K562 (cell line): ENCODE data around the gene C17orf114.

Source experiments
- ATAC-seq: fragments of 200-7000 bp; cut with Tn5 transposase; 3 replicates; pipeline ENCODE4 v1.9.1; 2020; ENCODE audit warnings: moderate library complexity
- BruUV-seq: library from RNA; stranded (reverse); fragments of 400-500 nt; replicated peaks from 2 replicates; lab custom pipeline; 2021; lab: Mats Ljungman, UMichigan
- CTCF ChIA-PET: fragments of 300-600 bp; formaldehyde crosslinking; extraction: SDS; loops from one replicate; lab custom pipeline; 2021; ENCODE audit warnings: low intra/inter-chr PET ratio; lab: Yijun Ruan, JAX
- POLR2A ChIA-PET: fragments of 300-600, 350-650 bp; sonication (Branson Sonifier 250); formaldehyde crosslinking; extraction: SDS; loops from one replicate; lab custom pipeline; 2021; ENCODE audit warnings: antibody characterized with exemption, inconsistent platforms; lab: Yijun Ruan, JAX
- DNase-seq, 4 experiments: peaks; one replicate each; pipeline versions ENCODE4 v3.0.0 to v3.0.0-alpha.2; 2011 to 2018; ENCODE audit warnings: low spot score in 3 of 4, mixed read lengths in 3 of 4; ENCODE audit errors: extremely low read depth in 1 of 4
- FAIRE-seq: peaks from 2 replicates; lab custom pipeline; 2011; peaks lifted over from hg19 to GRCh38; lab: Jason Lieb, UNC
- H2AFZ ChIP-seq: 2 replicates; pipeline ENCODE4 v1.6.0; 2011; ENCODE audit warnings: low read depth, low read length, control low read depth, inconsistent platforms
- H3K27ac ChIP-seq: fragments of 200-600 bp; 3 replicates; pipeline ENCODE4 v1.8.0; 2011; ENCODE audit warnings: low read depth, mild to moderate bottlenecking, control low read depth, inconsistent platforms, low read length, moderate library complexity, mixed read lengths; ENCODE audit errors: extremely low read depth
- H3K27me3 ChIP-seq, 2 experiments: fragments of 300-600 bp in 1 of 2; 2 replicates in 1 of 2; 3 replicates in 1 of 2; pipeline versions ENCODE4 v1.6.0 to v1.8.0; 2011; ENCODE audit warnings: inconsistent platforms in 2 of 2, low read length in 2 of 2, mild to moderate bottlenecking in 1 of 2, mixed read lengths in 1 of 2, moderate library complexity in 1 of 2; ENCODE audit not compliant: control insufficient read depth in 2 of 2, insufficient read depth in 2 of 2
- H3K36me3 ChIP-seq: fragments of 300-600 bp; 3 replicates; pipeline ENCODE4 v1.8.0; 2011; ENCODE audit warnings: mild to moderate bottlenecking, low read length, inconsistent platforms; ENCODE audit not compliant: control insufficient read depth, insufficient read depth
- H3K4me1 ChIP-seq, 2 experiments: fragments of 200-600 bp in 1 of 2; replicated peaks in 1 of 2; 2 replicates in 1 of 2; 3 replicates in 1 of 2; pipeline versions ENCODE4 v1.5.1 to v1.8.0; 2011; ENCODE audit warnings: inconsistent platforms in 2 of 2, low read length in 2 of 2, mild to moderate bottlenecking in 1 of 2, mixed read lengths in 1 of 2, moderate library complexity in 1 of 2; ENCODE audit not compliant: control insufficient read depth in 2 of 2, insufficient read depth in 2 of 2
- H3K4me2 ChIP-seq: 2 replicates; pipeline ENCODE4 v1.6.1; 2011; ENCODE audit warnings: low read length, control low read depth, inconsistent platforms, mixed read lengths; ENCODE audit not compliant: insufficient read depth
- H3K4me3 ChIP-seq: fragments of 200-600 bp; sonication (generic), shearing (Covaris generic); 2 replicates; pipeline ENCODE4 v1.5.1; 2016; ENCODE audit warnings: control low read depth, inconsistent platforms
- H3K79me2 ChIP-seq: fragments of 200-600 bp; 3 replicates; pipeline ENCODE4 v1.8.0; 2011; ENCODE audit warnings: low read length, inconsistent platforms; ENCODE audit not compliant: control insufficient read depth, insufficient read depth
- H3K9ac ChIP-seq, 2 experiments: 2 replicates each; pipeline versions ENCODE4 v1.6.0 to v1.6.1; 2011; ENCODE audit warnings: low read depth in 2 of 2, low read length in 2 of 2, control low read depth in 1 of 2, inconsistent platforms in 1 of 2, mild to moderate bottlenecking in 1 of 2, mixed read lengths in 1 of 2; ENCODE audit not compliant: insufficient read depth in 1 of 2
- H3K9me1 ChIP-seq: one replicate; pipeline ENCODE4 v1.6.0; 2011; ENCODE audit warnings: inconsistent platforms, mild to moderate bottlenecking, low read length, moderate library complexity; ENCODE audit not compliant: control insufficient read depth, insufficient read depth
- H3K9me3 ChIP-seq: replicated peaks from 2 replicates; pipeline ENCODE4 v1.5.1; 2011; ENCODE audit warnings: low read depth, low read length, inconsistent platforms; ENCODE audit not compliant: control insufficient read depth, insufficient read depth
- H4K20me1 ChIP-seq: replicated peaks from 2 replicates; pipeline ENCODE4 v1.6.1; 2011; ENCODE audit warnings: low read length, inconsistent platforms, mixed read lengths; ENCODE audit not compliant: control insufficient read depth, insufficient read depth
- HMG20B ChIP-seq: fragments of 250-450 bp; sonication (Bioruptor Pico); IDR thresholded peaks from 2 replicates; pipeline ENCODE4 v1.5.0; 2021; ENCODE audit warnings: mild to moderate bottlenecking
- MNT ChIP-seq, 2 experiments: fragments of 450-650 bp; conservative IDR thresholded peaks; 2 replicates each; pipeline ENCODE4 v1.6.1; 2017; ENCODE audit warnings: mild to moderate bottlenecking in 2 of 2, moderate library complexity in 2 of 2
- WGBS: fragments of 100-300 bp; shearing (Covaris generic); methylation state at CpG from one replicate; pipeline ENCODE4 v1.1.6; 2016; ENCODE audit warnings: low coverage, mixed read lengths; ENCODE audit not compliant: insufficient coverage; ENCODE audit errors: missing lambda C conversion rate; 5-methylcytosine and 5-hydroxymethylcytosine counted together
- in situ Hi-C: fragments of 300-500 bp; cut with MboI; formaldehyde crosslinking; loops from 4 replicates; pipeline ENCODE4 v1.15.0; 2018; ENCODE audit warnings: inconsistent platforms, mixed read lengths
- intact Hi-C: fragments of 100-400 bp; cut with micrococcal nuclease; formaldehyde crosslinking; loops from 2 replicates; pipeline ENCODE4 v1.14.2; 2022

Gene C17orf114

DNA sequence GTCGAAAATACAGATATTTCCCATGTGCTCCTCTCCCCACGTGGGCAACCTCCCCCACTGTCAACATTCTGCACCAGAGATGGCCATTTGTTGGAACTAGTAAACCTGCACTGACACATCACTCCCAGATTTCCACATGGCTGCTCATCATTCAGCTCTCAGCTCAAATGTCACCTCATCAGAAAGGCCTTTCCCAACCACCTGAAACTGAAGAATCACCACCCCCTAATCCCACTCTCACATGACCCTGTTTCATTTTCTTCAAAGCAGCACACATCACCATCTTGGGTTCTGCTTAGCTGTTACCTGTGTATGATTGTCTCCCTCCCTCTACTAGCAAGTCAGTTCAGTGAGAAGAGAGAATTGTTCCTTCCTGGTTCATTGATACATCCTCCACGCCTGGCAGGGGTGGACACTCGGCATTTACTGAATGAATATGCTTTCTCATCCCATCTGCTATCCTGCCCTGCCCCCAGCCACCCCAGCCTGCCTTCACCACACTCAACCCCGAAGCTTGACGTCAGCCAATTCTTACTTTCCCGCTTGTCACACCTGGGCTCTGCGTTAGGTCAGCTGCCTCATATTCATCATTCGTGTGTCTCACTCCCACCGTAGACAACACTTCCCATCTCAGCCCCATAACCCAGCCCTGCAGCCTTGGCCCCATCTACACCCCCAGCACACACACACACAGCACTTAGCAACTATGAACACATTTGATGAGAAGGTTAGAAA is 1.5 kb downstream of the C17orf114 start:
- Histone ChIP-seq H3K4me2 (no peak overlapping the region), H2AFZ (no peak overlapping the region), H3K36me3 (peaks cover 19% of the 10 kb centered on the region; the same call in 2 of the 3 replicates), H3K4me3 (no peak overlapping the region), H3K4me1 (peaks cover 0 to 5% of the 10 kb centered on the region in 2 experiments; a peak in 2 of 5 replicates)
- in situ Hi-C loops (loop anchor here (5.0 kb wide), 1 partner anchor 82 kb away; no protein-coding TSS in a partner anchor), intact Hi-C loops (no loop called here)
- no TSS peak for BruUV-seq
- FAIRE-seq: no peak
- peak in 1 of 4 experiments; percentile 10 for DNase-seq
- TF ChIP-seq MNT (conservative IDR thresholded peaks at IDR 0.05) (peak in 1 of 2 experiments; percentile 25; a peak in 1 of 4 replicates), HMG20B (no peak)
- TF ChIP-seq, all 486 proteins: peak for 1
- no peaks in the 10 kb centered on the region for H3K9me1 ChIP-seq
- ChIA-PET CTCF (no interaction called here), POLR2A (interaction anchor here (0.7 kb wide), 1 partner anchor 27 kb away, joined by 4 read pairs; no protein-coding TSS in a partner anchor)
- H3K27ac ChIP-seq: no peak overlapping the region
- 36% methylated on average over 9 of the region's 10 CpGs for WGBS
- H3K9ac ChIP-seq: no peak overlapping the region
- H4K20me1 ChIP-seq: no peaks in the 10 kb centered on the region
- no peaks in the 10 kb centered on the region for H3K27me3 ChIP-seq
- H3K79me2 ChIP-seq: peaks cover 15% of the 10 kb centered on the region
- H3K9me3 ChIP-seq: no peaks in the 10 kb centered on the region
- no peak for ATAC-seq
